Upper lobe of left lung (tissue), 4 donors: ENCODE results near the gene NAAA.

Experiments
- POLR2A ChIP-seq, 4 donors: fragments of 450-650 bp; IDR thresholded peaks; one replicate each; pipeline ENCODE4 v1.5.1; 2016 to 2017; ENCODE audit warnings: antibody characterized with exemption in 4 of 4, mild to moderate bottlenecking in 2 of 4
- TF ChIP-seq, protein P1 (sequence below), 6 experiments: fragments of 450-650 bp in 4 of 6; fragments of 200-600 bp in 2 of 6; sonication (generic) in 2 of 6; IDR thresholded peaks; one replicate each; pipeline ENCODE4 v1.5.1; 2016 to 2019; ENCODE audit warnings: antibody characterized with exemption in 6 of 6

DNA sequence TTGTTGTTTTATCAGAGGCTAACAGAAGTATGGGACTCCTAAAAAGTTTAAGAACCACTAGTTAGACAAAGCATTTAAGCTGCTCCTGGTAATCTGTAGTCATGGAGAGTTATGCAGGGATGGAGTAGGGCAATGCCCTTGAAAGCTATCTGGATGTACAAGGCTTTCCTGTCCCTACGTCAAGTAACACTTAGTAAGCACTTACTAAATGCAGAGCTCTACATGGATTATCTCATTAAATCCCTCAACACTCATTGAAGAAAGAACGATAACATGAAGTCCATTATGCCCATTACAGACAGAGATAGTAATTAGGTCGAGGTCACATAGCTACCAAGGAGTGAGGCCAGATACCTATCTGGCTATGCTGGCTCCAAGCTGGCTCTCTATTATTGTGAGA is 71.7 kb downstream of the NAAA start:
- TF ChIP-seq, protein P1, sequence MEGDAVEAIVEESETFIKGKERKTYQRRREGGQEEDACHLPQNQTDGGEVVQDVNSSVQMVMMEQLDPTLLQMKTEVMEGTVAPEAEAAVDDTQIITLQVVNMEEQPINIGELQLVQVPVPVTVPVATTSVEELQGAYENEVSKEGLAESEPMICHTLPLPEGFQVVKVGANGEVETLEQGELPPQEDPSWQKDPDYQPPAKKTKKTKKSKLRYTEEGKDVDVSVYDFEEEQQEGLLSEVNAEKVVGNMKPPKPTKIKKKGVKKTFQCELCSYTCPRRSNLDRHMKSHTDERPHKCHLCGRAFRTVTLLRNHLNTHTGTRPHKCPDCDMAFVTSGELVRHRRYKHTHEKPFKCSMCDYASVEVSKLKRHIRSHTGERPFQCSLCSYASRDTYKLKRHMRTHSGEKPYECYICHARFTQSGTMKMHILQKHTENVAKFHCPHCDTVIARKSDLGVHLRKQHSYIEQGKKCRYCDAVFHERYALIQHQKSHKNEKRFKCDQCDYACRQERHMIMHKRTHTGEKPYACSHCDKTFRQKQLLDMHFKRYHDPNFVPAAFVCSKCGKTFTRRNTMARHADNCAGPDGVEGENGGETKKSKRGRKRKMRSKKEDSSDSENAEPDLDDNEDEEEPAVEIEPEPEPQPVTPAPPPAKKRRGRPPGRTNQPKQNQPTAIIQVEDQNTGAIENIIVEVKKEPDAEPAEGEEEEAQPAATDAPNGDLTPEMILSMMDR (IDR thresholded peaks at IDR 0.05) = no peak
- no peak for TF ChIP-seq POLR2A (IDR thresholded peaks at IDR 0.05)
